Activated T-cell treated with anti-CD3 and anti-CD28 coated beads, Interleukin-2, amount 50 U/mL, for 1 hour (primary cell): ENCODE data around the gene FEN1.
A peak's percentile ranks its signal among the peaks of the same experiment; 100 is the strongest.

Experiments
- DNase-seq: peaks from one replicate; pipeline ENCODE4 v3.0.0-alpha.2; 2020

Gene FEN1, protein sequence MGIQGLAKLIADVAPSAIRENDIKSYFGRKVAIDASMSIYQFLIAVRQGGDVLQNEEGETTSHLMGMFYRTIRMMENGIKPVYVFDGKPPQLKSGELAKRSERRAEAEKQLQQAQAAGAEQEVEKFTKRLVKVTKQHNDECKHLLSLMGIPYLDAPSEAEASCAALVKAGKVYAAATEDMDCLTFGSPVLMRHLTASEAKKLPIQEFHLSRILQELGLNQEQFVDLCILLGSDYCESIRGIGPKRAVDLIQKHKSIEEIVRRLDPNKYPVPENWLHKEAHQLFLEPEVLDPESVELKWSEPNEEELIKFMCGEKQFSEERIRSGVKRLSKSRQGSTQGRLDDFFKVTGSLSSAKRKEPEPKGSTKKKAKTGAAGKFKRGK

DNA sequence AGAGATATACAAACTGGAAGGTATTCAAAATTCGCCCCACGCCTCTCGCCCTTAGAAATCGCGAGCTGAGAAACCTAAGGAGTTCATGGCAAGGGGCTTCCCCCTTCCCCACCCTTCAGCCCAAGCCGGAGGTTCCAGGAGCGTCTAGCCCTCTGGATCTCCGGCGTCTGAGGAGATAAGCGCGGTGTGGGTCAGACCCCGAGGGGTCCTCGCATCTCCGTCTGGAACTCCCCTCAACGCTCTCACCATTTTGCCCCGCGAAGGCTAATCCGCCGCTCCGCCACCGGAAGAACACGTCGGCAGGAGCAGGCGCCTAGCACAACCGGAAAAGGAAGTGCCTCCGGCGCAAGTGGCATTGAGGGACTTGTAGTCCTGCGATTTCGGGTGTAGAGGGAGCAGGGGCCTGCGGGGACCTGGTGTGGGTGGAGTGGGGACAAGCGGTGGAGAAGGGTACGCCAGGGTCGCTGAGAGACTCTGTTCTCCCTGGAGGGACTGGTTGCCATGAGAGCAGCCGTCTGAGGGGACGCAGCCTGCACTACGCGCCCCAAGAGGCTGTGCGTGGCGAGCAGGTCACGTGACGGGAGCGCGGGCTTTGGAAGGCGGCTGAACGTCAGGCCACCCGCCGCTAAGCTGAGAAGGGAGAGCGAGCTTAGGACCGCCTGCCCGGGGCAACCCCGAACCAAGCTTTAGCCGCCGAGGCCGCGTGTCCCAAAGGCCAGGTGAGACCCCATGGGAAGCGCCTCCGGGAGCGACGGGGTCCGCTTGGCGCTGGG is at the start of gene FEN1, which contains the start of gene TMEM258:
TSS of gene FEN1 (plus strand) at position 602 of the 773 bp plus-strand sequence. CDS start 2,451 bp downstream, outside the sequence.
TSS of gene TMEM258 (minus strand) at position 290 of the 773 bp plus-strand sequence. CDS start at position 249, 41 bp downstream.
- DNase-seq = peak; percentile 87

DNA sequence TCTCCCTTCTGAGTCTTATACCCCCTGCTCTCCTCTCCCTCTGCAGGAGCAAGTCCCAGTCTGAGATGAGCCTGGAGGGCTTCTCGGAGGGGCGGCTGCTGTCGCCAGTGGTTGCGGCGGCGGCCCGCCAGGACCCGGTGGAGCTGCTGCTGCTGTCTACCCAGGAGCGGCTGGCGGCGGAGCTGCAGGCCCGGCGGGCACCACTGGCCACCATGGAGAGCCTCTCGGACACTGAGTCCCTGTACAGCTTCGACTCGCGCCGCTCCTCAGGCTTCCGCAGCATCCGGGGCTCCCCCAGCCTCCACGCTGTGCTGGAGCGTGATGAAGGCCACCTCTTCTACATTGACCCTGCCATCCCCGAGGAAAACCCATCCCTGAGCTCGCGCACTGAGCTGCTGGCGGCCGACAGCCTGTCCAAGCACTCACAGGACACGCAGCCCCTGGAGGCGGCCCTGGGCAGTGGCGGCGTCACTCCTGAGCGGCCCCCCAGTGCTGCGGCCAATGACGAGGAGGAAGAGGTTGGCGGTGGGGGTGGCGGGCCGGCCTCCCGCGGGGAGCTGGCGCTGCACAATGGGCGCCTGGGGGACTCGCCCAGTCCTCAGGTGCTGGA is 49.1 kb upstream of the FEN1 start:
- DNase-seq = no peak

DNA sequence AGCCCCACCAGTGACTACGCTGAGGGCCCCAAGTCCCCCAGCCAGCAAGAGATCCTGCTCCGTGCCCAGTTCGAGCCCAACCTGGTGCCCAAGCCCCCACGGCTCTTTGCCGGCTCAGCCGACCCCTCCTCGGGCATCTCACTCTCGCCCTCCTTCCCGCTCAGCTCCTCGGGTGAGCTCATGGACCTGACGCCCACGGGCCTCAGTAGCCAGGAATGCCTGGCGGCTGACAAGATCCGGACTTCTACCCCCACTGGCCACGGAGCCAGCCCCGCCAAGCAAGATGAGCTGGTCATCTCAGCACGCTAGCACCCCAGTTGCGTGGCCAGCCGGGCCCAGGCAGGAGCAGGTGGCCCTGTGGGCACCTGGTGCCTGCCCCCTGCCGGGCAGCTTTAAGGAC is 48.5 kb upstream of the FEN1 start:
- DNase-seq = no peak

DNA sequence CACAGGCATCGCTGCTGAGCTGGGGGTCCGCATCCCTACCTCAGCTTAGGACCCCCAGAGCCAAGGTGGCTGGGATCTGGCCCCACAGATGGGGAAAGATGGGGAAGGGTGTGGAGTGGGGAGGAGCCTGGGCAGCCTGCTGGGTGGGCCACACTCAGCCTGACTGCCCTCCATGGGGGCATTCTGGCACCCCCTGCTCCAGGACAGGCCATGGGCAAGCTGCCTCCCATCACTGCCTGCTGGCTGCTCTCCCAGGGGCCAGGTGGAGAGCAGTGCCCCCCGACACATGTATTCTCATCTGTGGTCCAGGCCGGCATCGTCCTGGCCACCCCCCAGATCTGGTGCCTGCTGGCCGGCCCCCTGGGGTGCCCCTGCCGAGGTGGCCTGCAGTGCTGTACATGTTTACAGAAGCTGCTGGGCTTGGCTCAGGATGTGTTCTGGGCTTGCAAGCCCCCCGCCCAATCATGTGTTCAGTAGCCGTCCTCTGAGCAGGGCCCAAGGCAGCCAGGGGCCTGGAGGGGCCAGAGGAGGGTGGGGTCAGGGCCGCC is 48.0 kb upstream of the FEN1 start:
- no peak for DNase-seq

DNA sequence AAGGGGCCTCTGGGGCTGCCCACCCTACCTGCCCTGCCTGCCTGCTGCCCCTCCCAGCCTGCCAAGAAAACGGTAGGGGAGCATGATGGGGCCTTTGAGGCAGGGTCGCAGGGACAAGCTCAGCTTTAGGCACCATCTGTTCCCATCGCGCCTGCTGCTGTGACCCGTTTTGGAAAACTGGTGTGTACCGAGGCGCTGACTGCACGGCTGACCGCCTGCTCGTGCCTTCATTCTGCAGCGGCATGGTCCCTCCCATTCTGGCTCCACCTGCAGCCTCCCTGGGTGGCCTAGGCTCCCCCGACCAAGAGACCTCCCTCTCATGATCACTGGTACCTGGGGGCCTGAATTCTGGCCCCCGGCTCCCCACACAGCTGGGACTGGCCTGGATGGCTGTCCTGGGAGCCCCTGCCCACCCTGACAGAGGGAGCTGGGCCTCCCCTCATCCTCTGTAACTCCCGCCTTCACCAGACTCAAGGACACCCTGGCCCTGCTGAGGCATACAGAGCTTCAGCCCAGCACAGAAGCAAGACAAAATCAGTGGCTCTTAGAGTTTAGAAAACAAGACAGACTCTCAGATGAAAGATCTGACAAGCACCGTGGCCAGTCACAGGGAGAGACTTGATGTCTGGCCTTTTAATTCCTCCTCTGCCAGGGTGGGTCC is 46.8 kb upstream of the FEN1 start:
- no peak for DNase-seq

DNA sequence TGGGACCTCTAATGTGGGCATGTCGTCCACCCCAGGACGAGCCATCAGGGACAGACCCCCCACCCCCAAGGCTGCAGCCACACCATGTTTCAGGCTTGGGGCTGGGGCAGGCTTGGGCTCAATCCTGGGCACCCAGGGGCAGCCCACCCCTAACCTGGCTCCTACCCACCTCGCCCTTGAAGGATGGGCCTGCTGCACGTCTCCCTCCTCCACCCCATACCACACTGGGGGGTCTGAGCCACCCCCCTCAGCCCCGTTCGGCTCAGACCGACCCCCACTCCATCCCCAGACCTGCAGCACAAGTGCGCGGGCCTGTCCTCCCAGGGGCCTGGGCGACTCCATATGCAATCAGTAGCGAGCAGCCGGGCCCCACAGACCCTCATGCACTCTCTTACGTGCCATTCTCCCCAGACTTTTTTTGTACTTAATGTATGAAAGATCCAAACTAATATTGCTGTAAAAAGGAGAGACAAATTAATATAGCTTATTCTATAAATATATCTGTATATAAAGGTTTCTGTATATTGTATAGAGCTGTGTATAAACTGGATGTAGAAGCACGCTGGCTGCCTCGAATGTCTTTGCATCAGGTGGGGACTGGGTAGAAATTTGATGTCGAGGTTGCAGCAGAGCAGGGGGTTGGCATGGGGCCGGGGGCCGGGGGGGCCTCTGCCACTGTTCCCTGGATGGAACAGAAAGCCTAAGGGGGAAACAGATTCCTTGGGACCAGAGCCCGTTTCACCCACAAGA is 46.1 kb upstream of the FEN1 start:
- no peak for DNase-seq

DNA sequence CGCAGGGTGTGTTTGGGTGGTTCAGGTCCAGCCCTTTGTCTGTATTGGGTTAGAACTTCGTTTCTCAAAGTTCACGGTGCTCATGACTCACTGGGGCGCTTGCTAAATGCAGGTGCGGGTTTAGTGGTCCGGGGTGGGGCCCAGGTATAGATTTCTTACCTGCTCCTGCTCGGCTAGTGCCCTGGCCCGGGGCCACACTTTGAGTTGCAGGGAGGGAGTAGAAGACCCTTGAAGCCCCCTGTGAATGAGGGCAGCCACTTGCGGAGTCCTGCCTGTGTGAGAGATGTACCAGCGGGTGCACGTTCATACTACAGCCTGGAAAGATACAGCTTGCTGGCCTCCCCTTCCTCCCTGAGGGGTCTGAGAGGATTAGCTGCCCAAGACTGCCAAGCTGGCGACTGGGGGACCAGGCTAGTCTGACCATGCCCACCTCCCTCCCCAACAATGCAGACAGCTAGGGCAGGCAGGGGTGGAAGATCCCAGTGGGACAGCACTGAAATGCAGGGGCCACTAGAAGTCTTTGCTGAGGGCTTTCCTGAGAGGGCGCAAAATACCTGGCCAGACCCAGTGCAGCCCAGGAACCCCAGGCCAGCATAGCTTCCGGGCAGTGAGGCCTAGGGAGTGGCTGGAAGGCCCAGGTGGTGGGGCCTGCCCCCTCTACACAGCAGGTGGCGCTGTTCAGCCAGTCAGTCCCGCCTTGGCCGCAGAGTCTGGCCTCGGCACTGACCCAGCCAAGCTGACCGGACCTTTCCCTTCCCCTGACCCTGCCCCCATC is 45.3 kb upstream of the FEN1 start:
- peak; percentile 51 for DNase-seq

DNA sequence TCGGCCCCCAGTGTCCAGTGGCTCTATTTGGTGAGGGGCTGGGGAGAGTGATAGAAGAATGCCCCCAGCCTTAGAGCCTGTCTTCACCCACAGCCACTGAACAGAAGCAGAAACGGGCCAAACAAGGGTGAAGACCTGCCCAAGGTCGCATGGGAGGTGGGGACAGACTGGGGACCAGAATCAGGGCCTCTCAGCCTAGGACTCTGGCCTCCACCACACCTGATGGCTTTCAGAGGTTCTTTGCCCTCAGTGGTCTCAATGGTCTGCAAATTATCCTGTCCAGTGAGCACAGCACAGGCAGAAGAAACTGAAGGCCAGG is 44.8 kb upstream of the FEN1 start:
- no peak for DNase-seq

DNA sequence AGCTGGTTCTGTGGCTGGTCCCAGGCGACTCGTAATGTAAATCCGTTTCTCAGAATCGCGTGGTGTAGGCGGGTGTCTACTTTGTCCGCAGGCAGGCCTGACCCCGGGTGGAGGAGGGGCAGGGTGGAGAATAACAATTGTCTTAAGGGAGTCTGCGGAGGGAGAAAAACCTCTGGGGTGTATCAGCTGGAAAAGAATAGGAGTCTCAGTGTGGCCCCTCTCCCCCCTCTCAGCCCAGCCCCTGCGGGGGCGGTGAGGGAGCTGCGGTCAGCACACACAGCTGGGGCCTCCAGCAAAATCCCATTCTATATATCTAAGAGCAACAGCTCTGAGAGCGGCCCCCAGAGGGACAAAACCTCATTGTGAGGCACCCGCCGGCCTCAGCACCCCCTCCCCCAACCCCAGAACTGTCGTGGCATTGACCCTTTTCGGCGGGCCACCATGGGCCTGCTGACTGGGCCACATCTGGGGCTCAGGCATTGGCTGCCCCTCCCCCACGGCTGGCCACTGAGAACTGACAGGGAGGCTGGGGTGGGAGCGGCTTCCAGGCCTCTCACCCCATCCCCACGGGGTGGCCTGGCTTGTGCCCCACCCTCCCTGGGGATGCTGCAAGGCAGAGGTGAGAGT is 43.0 kb upstream of the FEN1 start:
- no peak for DNase-seq

DNA sequence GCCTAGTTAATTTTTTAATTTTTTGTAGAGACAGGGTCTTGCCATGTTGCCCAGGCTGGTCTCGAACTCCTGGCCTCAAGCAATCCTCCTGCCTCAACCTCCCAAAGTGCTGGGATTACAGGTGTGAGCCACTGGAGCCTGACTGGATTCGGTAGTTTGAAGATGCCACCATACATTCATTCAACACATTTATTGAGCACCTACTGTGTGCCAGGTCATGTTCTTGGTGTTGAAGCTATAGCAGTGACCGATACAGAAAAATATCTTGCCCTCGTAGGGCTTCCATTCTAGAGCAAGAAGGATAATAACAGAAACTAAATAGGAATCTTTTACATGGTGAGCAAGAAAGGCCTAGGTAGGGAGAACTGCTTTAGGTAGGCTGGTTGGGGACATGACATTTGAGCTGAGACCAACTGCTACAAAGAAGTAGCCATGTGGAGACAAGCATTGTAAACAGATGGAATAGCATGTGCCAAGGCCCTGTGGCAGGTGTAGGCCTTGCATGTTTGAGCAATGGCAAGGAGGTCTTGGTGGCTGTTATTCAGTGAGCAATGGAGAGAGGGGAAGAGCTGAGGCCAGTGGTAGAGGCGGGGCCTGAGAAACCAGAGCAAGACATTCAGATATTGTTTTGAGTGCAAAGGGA is 42.0 kb upstream of the FEN1 start:
- no peak for DNase-seq

DNA sequence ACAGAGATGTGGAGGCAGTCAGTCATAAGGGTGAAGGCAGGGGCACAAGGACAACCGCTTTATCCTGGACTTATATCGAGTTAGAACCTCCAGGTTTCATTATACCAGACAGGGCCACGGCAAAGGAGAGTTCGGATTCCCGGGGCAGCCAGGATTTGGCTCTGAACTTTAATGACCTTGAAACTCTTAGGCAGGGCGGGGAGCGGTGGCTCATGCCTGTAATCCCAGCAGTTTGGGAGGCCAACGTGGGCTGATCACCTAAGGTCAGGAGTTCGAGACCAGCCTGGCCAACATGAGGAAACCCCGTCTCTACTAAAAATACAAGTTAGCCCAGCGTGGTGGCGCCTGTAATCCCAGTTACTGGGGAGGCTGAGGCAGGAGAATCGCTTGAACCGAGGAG is 41.3 kb upstream of the FEN1 start:
- no peak for DNase-seq

DNA sequence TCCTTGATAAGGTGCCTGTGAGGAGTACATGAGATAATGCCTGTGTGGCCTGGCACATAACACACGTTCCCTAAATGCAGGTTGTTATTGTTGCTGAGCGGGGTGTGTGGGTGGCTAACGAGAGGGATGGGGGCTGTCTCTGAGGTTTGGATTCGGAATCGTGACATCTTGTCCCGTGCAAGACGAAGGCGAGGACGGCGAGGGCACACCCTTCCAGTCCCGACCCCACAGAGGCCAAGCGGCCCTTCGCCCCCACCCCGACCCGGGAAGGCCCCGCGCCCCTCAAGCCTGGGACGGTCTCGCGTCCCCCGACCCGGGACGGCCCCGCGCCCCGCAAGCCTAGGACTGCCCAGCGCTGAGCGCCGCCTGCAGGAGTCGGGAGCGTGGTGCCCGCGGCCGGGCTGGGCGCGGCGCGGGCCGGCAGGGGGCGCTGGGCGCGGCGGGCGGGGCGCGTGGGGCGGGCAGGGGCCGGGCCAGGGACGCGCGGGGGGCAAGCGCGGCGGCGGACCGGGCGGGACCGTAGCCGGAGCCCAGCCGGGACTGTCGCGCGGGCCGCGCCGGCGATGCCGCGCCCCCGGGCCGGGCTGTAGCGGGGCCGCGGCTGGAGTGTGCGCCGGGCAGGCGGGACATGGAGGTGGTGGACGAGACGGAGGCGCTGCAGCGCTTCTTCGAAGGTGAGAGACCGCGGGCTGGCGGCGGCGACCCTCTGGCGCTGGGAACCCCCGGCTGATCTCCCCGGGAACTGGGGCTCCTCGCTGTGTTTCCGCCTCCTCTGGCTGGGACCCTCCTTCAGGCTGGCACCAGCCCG is 40.4 kb upstream of the FEN1 start, which contains the start of gene MYRF:
TSS of gene MYRF (plus strand) at position 520 of the 808 bp plus-strand sequence. CDS start at position 629, 109 bp downstream.
- peak; percentile 75 for DNase-seq

DNA sequence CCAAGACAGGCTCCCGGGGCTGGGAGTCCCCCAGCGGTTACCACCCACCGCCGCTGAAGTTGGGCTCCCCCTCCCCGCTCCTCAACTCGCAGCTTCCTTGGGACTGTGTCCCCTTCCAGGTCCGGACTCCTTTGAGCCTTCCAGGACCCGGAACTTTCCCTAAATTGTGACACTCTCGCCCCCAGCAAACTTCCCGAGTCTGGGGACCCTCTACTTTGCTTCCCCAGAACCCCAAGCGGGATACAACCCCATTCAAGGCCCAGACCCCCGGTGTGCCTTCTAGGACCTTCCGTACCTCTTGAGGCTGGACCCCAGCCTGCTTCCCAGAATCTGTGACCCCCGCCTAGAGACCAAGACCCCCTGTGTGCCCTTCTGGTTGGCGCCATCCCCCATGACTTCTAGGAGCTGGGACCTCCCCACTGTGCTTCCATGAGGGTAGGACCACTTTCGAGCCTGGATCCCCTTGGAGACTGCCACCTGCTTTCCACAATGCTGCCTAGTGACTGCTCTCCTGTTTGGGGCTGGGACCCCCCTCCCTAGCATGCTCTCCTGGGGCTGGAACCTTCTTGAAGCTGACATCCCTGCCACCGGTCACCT is 39.7 kb upstream of the FEN1 start:
- DNase-seq = no peak

DNA sequence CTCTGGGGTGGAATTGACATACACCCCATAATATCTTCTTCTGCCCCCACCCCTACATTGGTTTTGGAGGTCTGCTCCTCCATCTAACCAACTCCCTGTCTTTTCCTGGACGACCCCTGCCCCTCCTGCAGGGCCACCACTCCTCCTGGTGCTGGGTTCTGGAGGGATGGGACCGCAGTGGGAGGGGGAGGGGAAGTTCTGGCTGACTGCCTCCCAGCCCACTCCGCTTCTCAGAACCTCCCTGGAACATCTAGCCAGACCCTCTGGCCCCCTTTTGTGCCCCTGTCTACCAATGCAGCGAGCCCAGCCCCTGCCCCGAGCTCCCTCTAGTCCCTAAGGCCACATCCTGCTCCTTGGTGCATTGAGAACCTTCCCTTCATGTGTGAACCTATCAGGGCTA is 39.0 kb upstream of the FEN1 start:
- no peak for DNase-seq

DNA sequence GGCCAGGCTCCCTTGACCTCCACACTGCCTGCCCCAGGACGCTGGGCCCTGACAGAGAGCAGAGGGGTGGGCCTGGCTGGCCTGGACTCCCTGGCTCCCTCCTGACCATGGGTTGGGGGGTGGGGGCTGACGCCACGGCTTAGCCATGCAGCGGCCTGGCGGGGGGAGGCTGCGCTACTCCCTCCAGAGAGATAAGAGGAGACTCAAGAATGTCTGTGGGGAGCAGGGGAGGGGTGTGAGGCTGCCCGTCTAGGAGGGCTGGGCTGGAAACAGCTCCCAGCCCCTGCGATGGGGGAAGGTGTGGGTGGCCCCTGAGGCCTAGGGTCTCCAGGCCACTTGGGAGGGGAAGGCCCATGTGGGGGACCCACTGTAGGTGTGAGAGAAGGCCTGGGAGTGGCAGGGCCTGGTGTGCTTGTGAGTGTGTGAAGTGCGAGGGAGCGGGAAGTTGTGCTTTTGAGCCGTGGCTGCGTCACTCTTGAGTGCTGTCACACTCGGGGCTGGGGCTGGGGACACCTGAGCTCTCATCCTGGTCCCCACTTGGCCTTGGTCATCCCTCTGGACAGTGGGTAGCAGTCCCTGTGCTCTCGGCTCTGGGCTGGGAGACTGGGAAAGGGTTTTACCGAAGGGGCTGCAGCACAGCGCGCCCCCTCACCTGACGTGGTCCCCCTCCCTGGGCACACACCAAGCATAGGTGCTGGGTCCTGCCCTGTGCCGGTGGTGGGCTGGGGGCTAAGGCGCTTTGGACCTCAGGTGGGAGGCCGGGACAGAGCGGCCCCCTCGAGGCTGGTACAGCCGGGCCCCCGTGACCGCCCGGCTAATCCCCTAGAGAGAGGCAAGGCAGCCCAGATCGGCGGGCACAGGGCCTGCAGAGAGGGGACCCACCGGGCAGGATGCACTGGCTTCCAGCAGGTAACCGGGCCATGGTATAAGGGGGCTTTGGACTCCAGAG is 37.9 kb upstream of the FEN1 start:
- no peak for DNase-seq

DNA sequence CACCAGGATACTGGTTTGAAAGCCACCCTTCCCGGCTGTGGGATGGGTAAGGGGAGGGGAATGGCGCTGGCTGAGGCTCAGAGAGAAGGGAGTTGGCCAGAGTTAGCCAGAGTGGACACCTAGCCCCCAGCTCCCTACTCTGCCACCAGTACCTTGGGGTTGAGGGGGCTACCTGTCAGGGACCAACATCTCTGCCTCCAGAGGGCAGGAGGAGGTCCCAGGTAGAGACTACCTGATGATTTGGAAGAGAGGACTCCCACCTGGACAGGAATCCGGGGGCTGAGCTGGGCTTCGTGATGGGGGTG is 36.6 kb upstream of the FEN1 start:
- DNase-seq = no peak

DNA sequence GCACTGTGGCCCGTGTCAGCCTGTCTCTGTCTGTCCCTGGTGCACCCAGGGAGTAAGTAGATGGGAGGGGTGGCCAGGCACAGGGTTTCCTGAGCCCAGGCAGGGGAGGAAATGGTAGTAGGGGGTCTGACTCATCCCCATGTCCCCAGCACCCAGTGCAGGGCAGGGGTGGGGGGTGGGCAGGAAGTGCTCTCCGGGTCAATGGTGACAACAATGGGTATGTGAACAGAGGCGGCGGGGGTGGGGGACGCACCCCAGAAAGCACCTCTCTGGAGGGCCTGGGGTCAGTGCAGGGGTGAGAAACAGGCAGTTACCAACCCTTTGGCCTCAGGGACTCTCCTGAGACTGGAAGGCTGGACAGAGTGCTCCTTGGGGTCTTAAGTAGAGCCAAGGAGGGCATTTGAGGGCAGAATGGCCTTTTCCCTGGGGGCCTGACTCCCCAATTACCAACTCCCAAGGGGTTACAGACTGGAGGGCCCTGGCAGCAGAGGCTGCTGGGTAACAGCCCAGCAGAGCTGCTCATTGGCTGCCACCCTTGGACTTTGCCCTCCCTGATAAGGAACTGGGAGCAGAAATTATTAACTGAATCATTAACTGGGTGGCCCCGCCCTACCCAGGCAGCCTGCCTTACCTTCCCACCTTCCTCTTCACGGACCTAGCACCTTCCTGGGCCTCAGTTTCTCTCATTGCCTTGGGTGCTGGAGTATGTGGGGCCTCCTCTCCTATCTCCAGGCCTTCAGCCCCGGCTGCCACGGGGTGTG is 36.1 kb upstream of the FEN1 start:
- no peak for DNase-seq
